Fibroblast of lung (primary cell): Measurements from ENCODE around the gene HYAL2. TPM values are rescaled to one million over a fixed set of nuclear protein-coding genes. Genes with fewer than 3 reads are reported as not detected.

Experiments
- DNase-seq, 2 donors: peaks; one replicate each; pipeline versions ENCODE4 v3.0.0 to v3.0.0-alpha.2; 2010; ENCODE audit warnings: low read depth in 2 of 2
- H2AFZ ChIP-seq: 2 replicates; pipeline ENCODE4 v1.5.1; 2012; ENCODE audit warnings: low read length, control low read depth, inconsistent platforms
- H3K27ac ChIP-seq: 2 replicates; pipeline ENCODE4 v1.5.1; 2011; ENCODE audit warnings: low read length, control low read depth; ENCODE audit not compliant: insufficient read depth
- H3K27me3 ChIP-seq: 2 replicates; pipeline ENCODE4 v1.5.1; 2011; ENCODE audit warnings: mild to moderate bottlenecking, low read length; ENCODE audit not compliant: control insufficient read depth, insufficient read depth
- H3K36me3 ChIP-seq: 2 replicates; pipeline ENCODE4 v1.5.1; 2011; ENCODE audit warnings: low read length; ENCODE audit not compliant: control insufficient read depth, insufficient read depth
- H3K4me1 ChIP-seq: 2 replicates; pipeline ENCODE4 v1.5.1; 2011; ENCODE audit warnings: low read length; ENCODE audit not compliant: control insufficient read depth, insufficient read depth; ENCODE audit errors: extremely low read depth
- H3K4me2 ChIP-seq: 2 replicates; pipeline ENCODE4 v1.5.1; 2011; ENCODE audit warnings: low read length, control low read depth; ENCODE audit not compliant: insufficient read depth; ENCODE audit errors: extremely low read depth
- H3K4me3 ChIP-seq, 4 experiments: fragments of 200-600 bp in 1 of 4; sonication (generic) in 1 of 4; replicated peaks in 1 of 4; 2 replicates each; pipeline ENCODE4 v1.5.1; 2011 to 2016; ENCODE audit warnings: low read length in 4 of 4, low read depth in 3 of 4, mild to moderate bottlenecking in 3 of 4, control low read depth in 2 of 4, inconsistent platforms in 1 of 4, mixed read lengths in 1 of 4; ENCODE audit not compliant: insufficient read depth in 1 of 4; ENCODE audit errors: control extremely low read depth in 1 of 4
- H3K79me2 ChIP-seq: 2 replicates; pipeline ENCODE4 v1.5.1; 2012; ENCODE audit warnings: mild to moderate bottlenecking, low read length, inconsistent platforms; ENCODE audit not compliant: control insufficient read depth, insufficient read depth
- H3K9ac ChIP-seq: 2 replicates; pipeline ENCODE4 v1.5.1; 2011; ENCODE audit warnings: mild to moderate bottlenecking, low read length, control low read depth; ENCODE audit not compliant: insufficient read depth
- H3K9me3 ChIP-seq: 2 replicates; pipeline ENCODE4 v1.5.1; 2012; ENCODE audit warnings: low read depth, low read length; ENCODE audit not compliant: control insufficient read depth, insufficient read depth
- H4K20me1 ChIP-seq: 2 replicates; pipeline ENCODE4 v1.5.1; 2011; ENCODE audit warnings: low read length; ENCODE audit not compliant: control insufficient read depth, insufficient read depth; ENCODE audit errors: extremely low read depth
- EZH2 ChIP-seq: IDR thresholded peaks from 2 replicates; pipeline ENCODE4 v1.5.1; 2012; ENCODE audit warnings: low read length, control low read depth, mild to moderate bottlenecking; ENCODE audit errors: missing control alignments
- polyA plus RNA-seq, 2 donors: library from polyadenylated mRNA; depleted of rRNA in 1 of 2; stranded (reverse) in 1 of 2; unstranded in 1 of 2; fragments of >200 nt; gene quantifications; 2 replicates each; pipeline ENCODE4 v1.2.1, GENCODE V29; 2011 to 2012; ENCODE audit warnings: missing spikeins in 1 of 2
- total RNA-seq: library from RNA; depleted of rRNA; stranded (reverse); fragments of >200 nt; gene quantifications from 2 replicates; pipeline ENCODE4 v1.2.1, GENCODE V29; 2014
- TF ChIP-seq, protein P1 (sequence below), 2 donors: IDR thresholded peaks in 1 of 2; conservative IDR thresholded peaks in 1 of 2; 1 replicate in 1 of 2; 2 replicates in 1 of 2; pipeline ENCODE4 v1.5.1; 2011 to 2012; ENCODE audit warnings: low read length in 2 of 2, control low read depth in 1 of 2, inconsistent platforms in 1 of 2, low read depth in 1 of 2, mild to moderate bottlenecking in 1 of 2

HYAL2 gene
- total and polyA plus RNA-seq, 2 donors (not counting 1 experiment from before 2014, with no cell fraction given), result 35.1 to 52.5 TPM

DNA sequence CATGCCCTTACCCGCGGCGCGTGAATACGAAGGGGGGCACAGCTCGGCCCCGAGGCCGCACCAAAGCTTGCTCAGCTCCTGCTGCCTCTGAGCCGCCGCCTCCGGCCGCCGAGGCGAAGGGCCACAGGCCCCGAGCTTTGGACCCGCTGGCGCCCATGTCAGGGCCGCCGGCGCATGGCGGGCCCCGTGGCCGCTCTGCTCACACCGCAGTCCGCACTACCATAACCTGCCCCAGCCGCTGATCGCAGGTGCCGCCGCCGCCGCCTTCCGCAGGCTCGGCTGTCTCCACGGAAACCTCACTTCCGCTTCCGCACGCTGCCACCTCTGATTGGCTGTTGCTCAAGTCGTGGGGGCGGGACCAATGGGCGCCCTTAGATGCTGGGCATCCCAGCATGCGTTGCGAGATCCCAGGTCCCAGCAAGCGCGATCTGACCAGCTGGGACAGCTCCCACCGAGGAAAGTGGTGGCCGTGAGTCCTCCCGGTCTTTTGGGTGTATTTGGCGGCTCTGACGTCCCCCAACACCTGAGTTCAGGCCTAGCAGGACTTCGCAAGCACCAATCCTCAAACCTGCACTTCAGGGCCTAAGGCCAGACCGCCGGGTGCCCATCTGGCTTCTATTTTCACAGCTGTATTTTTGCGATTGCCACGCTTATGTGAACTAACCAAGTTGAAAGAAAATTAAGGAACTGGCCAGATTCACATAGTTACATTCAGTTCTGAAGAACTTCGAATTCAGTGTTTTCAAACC is 5.6 kb upstream of the HYAL2 start, which contains the start of gene TUSC2:
TSS of gene TUSC2 (minus strand) at position 281 of the 749 bp plus-strand sequence. CDS start at position 157, 124 bp downstream.
- H3K79me2 ChIP-seq, result peaks cover 36% of the 10 kb centered on the region
- H3K4me3 ChIP-seq, result peak within 1 kb of the TSS; percentile 79 to 95 (median 86)
- peak within 1 kb of the TSS; percentile 43 for H2AFZ ChIP-seq
- H3K9ac ChIP-seq, result peak within 1 kb of the TSS; percentile 83
- peak within 1 kb of the TSS; percentile 96 for H3K4me2 ChIP-seq
- DNase-seq, result peak; percentile 94 to 95
- H3K27ac ChIP-seq, result peak within 1 kb of the TSS; percentile 81
- H3K9me3 ChIP-seq, result no peaks in the 10 kb centered on the region
- H3K4me1 ChIP-seq, result peaks cover 7% of the 10 kb centered on the region
- peaks cover 25% of the 10 kb centered on the region for H3K36me3 ChIP-seq
- no peaks in the 10 kb centered on the region for H4K20me1 ChIP-seq
- TF ChIP-seq EZH2, result no peak
- TF ChIP-seq, protein P1, sequence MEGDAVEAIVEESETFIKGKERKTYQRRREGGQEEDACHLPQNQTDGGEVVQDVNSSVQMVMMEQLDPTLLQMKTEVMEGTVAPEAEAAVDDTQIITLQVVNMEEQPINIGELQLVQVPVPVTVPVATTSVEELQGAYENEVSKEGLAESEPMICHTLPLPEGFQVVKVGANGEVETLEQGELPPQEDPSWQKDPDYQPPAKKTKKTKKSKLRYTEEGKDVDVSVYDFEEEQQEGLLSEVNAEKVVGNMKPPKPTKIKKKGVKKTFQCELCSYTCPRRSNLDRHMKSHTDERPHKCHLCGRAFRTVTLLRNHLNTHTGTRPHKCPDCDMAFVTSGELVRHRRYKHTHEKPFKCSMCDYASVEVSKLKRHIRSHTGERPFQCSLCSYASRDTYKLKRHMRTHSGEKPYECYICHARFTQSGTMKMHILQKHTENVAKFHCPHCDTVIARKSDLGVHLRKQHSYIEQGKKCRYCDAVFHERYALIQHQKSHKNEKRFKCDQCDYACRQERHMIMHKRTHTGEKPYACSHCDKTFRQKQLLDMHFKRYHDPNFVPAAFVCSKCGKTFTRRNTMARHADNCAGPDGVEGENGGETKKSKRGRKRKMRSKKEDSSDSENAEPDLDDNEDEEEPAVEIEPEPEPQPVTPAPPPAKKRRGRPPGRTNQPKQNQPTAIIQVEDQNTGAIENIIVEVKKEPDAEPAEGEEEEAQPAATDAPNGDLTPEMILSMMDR (conservative IDR thresholded peaks at IDR 0.05 in 1 of 2, IDR thresholded peaks at IDR 0.05 in 1 of 2; ENCODE audit: low read depth in 1 of 2, low read length in 2 of 2), result no peak
- H3K27me3 ChIP-seq, result no peaks in the 10 kb centered on the region

DNA sequence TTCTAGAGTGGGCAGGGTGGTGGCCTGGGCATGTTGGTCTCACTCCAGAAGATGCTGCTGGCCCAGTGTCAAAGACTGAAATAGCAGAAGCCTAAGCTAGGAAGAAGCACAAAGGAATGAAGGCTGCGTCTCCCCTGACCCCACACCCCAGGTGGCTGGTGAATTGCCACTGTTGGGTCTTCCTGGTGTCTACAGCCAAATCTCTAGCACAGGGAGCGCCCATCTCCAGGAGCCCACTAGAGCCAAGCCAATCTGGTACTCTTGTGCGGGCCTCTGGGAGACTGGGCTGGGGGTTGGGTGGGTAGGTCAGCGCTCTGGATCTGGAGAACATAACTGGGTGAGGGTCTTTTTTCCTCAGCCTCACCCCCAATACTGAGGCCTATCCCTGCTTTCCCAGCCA is 4.6 kb upstream of the HYAL2 start:
- Histone ChIP-seq H3K4me1 (peaks cover 7% of the 10 kb centered on the region), H4K20me1 (no peaks in the 10 kb centered on the region), H3K27me3 (no peaks in the 10 kb centered on the region), H3K9ac (peak overlapping the region; percentile 83), H3K27ac (peak overlapping the region; percentile 81), H3K4me3 (peak overlapping the region; percentile 79 to 95 (median 86)), H3K9me3 (no peaks in the 10 kb centered on the region), H2AFZ (no peak overlapping the region), H3K4me2 (peak overlapping the region; percentile 96), H3K79me2 (peaks cover 28% of the 10 kb centered on the region), H3K36me3 (peaks cover 25% of the 10 kb centered on the region)
- no peak for DNase-seq
- TF ChIP-seq, protein P1 (conservative IDR thresholded peaks at IDR 0.05 in 1 of 2, IDR thresholded peaks at IDR 0.05 in 1 of 2; ENCODE audit: low read depth in 1 of 2, low read length in 2 of 2), result no peak
- TF ChIP-seq EZH2, result no peak

DNA sequence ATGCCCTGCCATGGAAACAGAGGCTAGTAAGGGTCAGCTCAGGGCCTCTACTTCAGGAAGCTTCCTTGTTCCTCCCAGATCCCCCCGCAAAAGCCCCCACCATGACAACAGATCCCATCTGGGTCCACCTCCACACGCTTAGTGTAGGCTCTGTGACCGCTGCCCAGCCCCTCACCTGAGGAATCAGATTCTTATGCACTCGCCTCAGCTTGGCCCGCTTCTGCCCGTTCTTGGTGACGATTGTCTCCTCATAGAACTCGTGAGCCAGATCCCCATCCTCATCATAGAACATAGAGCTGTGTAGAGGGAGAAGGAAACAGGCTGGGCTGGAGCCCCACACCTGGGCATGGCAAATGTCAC is 3.6 kb upstream of the HYAL2 start:
- H3K9ac ChIP-seq, result no peak overlapping the region
- H3K4me1 ChIP-seq, result peaks cover 7% of the 10 kb centered on the region
- H2AFZ ChIP-seq, result no peak overlapping the region
- no peaks in the 10 kb centered on the region for H3K27me3 ChIP-seq
- no peak for DNase-seq
- no peaks in the 10 kb centered on the region for H3K9me3 ChIP-seq
- H4K20me1 ChIP-seq, result no peaks in the 10 kb centered on the region
- H3K4me2 ChIP-seq, result no peak overlapping the region
- peaks cover 18% of the 10 kb centered on the region for H3K79me2 ChIP-seq
- H3K4me3 ChIP-seq, result no peak overlapping the region
- H3K36me3 ChIP-seq, result peaks cover 17% of the 10 kb centered on the region
- TF ChIP-seq, protein P1 (conservative IDR thresholded peaks at IDR 0.05 in 1 of 2, IDR thresholded peaks at IDR 0.05 in 1 of 2; ENCODE audit: low read depth in 1 of 2, low read length in 2 of 2), result no peak
- no peak for TF ChIP-seq EZH2
- no peak overlapping the region for H3K27ac ChIP-seq
